NCI-H774 (cell line): ENCODE results near the gene NTN5.

Experiments
- DNase-seq: peaks from one replicate; lab custom pipeline; 2025; lab: John Stamatoyannopoulos, UW

The NTN5 gene

GRCh38 chr19:48614436-48615230 is 58.2 kb downstream of the NTN5 start, which contains the start of gene FAM83E:
FAM83E (minus strand) TSS chr19:48615076; CDS start chr19:48613372, 1,704 bp downstream.
- no peak for DNase-seq

- no peak for DNase-seq
Observed at GRCh38 chr19:48613852-48614435, 58.9 kb downstream of the NTN5 start.

GRCh38 chr19:48613024-48613851 is 59.6 kb downstream of the NTN5 start:
- no peak for DNase-seq

GRCh38 chr19:48611872-48612271 is 60.9 kb downstream of the NTN5 start:
- no peak for DNase-seq
